Activated CD4-positive, alpha-beta T cell treated with anti-CD3 and anti-CD28 coated beads for 36 hours (primary cell): ENCODE measurements around the gene PTH. TPM values are rescaled to one million over a fixed set of nuclear protein-coding genes. Genes with fewer than 3 reads are reported as not detected.

Source experiments
- ATAC-seq: fragments of 200-7000 bp; cut with Tn5 transposase; one replicate; pipeline ENCODE4 v1.10.0; 2021; ENCODE audit warnings: mild to moderate bottlenecking, moderate library complexity
- CTCF ChIA-PET: fragments of 350-600 bp; sonication (Branson Sonifier 250); formaldehyde crosslinking; loops from one replicate; lab custom pipeline; 2021; ENCODE audit warnings: antibody characterized with exemption; lab: Charles Lee
- POLR2A ChIA-PET: fragments of 350-600 bp; sonication (Branson Sonifier 250); formaldehyde crosslinking; loops from one replicate; lab custom pipeline; 2021; ENCODE audit warnings: antibody characterized with exemption, inconsistent platforms; lab: Charles Lee
- DNase-seq: peaks from one replicate; pipeline ENCODE4 v3.0.0-alpha.2; 2020
- H3K27ac Mint-ChIP-seq: one replicate; pipeline ENCODE4 v1.8.0; 2021; ENCODE audit warnings: mixed read lengths
- H3K27me3 Mint-ChIP-seq: one replicate; pipeline ENCODE4 v1.8.0; 2021; ENCODE audit warnings: mixed read lengths
- H3K36me3 Mint-ChIP-seq: one replicate; pipeline ENCODE4 v1.8.0; 2021; ENCODE audit warnings: low read depth, mixed read lengths
- H3K4me1 Mint-ChIP-seq: one replicate; pipeline ENCODE4 v1.8.0; 2021; ENCODE audit warnings: mixed read lengths
- H3K4me3 Mint-ChIP-seq: one replicate; pipeline ENCODE4 v1.8.0; 2021; ENCODE audit warnings: mild to moderate bottlenecking, moderate library complexity, mixed read lengths
- H3K9me3 Mint-ChIP-seq: one replicate; pipeline ENCODE4 v1.8.0; 2021; ENCODE audit warnings: low read depth, mixed read lengths
- intact Hi-C, 2 experiments: fragments of 100-400 bp; cut with DNase I in 1 of 2; cut with micrococcal nuclease in 1 of 2; formaldehyde crosslinking; loops; one replicate each; pipeline versions ENCODE4 v1.14.2 to v1.15.1; 2022 to 2024; cut with DNase I, micrococcal nuclease
- total RNA-seq, 2 experiments: library from RNA; stranded (reverse); gene quantifications; one replicate each; pipeline ENCODE4 v1.2.3, GENCODE V29; 2021

Gene PTH
- total RNA-seq, 2 experiments from 2014 or later, result not detected

- ChIA-PET CTCF (no interaction called here), POLR2A (no interaction called here)
- H3K27ac Mint-ChIP-seq, result no peak overlapping the region
- ATAC-seq (no peak), DNase-seq (no peak)
- intact Hi-C loops, result loop anchor here in 1 of 2 experiments (10.0 kb wide), 1 partner anchor 1755 kb away; no protein-coding TSS in a partner anchor
- H3K4me1 Mint-ChIP-seq, result no peaks in the 10 kb centered on the region
- no peak overlapping the region for H3K4me3 Mint-ChIP-seq
- H3K27me3 Mint-ChIP-seq, result peaks cover 21% of the 10 kb centered on the region
- H3K9me3 Mint-ChIP-seq, result peaks cover 4% of the 10 kb centered on the region
- no peaks in the 10 kb centered on the region for H3K36me3 Mint-ChIP-seq
Measured at GRCh38 chr11:13479688-13480087, 16.1 kb downstream of the PTH start.

GRCh38 chr11:13475091-13475490 is 20.7 kb downstream of the PTH start:
- H3K4me1 Mint-ChIP-seq, result no peaks in the 10 kb centered on the region
- no peaks in the 10 kb centered on the region for H3K9me3 Mint-ChIP-seq
- POLR2A ChIA-PET, result no interaction called here
- CTCF ChIA-PET, result no interaction called here
- no peak for ATAC-seq
- no peak overlapping the region for H3K4me3 Mint-ChIP-seq
- H3K27me3 Mint-ChIP-seq, result peaks cover 15% of the 10 kb centered on the region
- H3K27ac Mint-ChIP-seq, result no peak overlapping the region
- no peaks in the 10 kb centered on the region for H3K36me3 Mint-ChIP-seq
- intact Hi-C loops, result no loop called here
- DNase-seq, result no peak

GRCh38 chr11:13473013-13473722 is 22.6 kb downstream of the PTH start:
- Mint-ChIP-seq H3K27me3 (peaks cover 6% of the 10 kb centered on the region), H3K27ac (no peak overlapping the region), H3K9me3 (no peaks in the 10 kb centered on the region), H3K36me3 (no peaks in the 10 kb centered on the region), H3K4me3 (no peak overlapping the region), H3K4me1 (no peaks in the 10 kb centered on the region)
- DNase-seq (no peak), ATAC-seq (no peak)
- intact Hi-C loops, result no loop called here
- POLR2A ChIA-PET, result no interaction called here
- CTCF ChIA-PET, result interaction anchor here (0.6 to 3.0 kb wide), 5 partner anchors 9 to 531 kb away, joined by 3 to 7 read pairs (median 4); no protein-coding TSS in a partner anchor

- intact Hi-C loops, result loop anchor here in 1 of 2 experiments (10.0 kb wide), 1 partner anchor 606 kb away; no protein-coding TSS in a partner anchor
- ATAC-seq (no peak), DNase-seq (no peak)
- ChIA-PET POLR2A (no interaction called here), CTCF (interaction anchor here (1.0 to 1.3 kb wide), 2 partner anchors 48 to 84 kb away, joined by 3 read pairs; no protein-coding TSS in a partner anchor)
- Mint-ChIP-seq H3K4me1 (peaks cover 9% of the 10 kb centered on the region), H3K9me3 (no peaks in the 10 kb centered on the region), H3K27me3 (peaks cover 6% of the 10 kb centered on the region), H3K36me3 (no peaks in the 10 kb centered on the region), H3K27ac (no peak overlapping the region), H3K4me3 (no peak overlapping the region)
Measured at GRCh38 chr11:13468750-13469149, 27.0 kb downstream of the PTH start.

GRCh38 chr11:13465909-13466371 is 29.9 kb downstream of the PTH start:
- POLR2A ChIA-PET, result no interaction called here
- intact Hi-C loops, result loop anchor here in 1 of 2 experiments (2.0 to 10.0 kb wide), 2 partner anchors 501 to 609 kb away; no protein-coding TSS in a partner anchor
- no peak for DNase-seq
- Mint-ChIP-seq H3K27ac (no peak overlapping the region), H3K4me3 (no peak overlapping the region), H3K4me1 (peaks cover 23% of the 10 kb centered on the region), H3K36me3 (no peaks in the 10 kb centered on the region), H3K27me3 (peaks cover 6% of the 10 kb centered on the region), H3K9me3 (no peaks in the 10 kb centered on the region)
- CTCF ChIA-PET, result interaction anchor here (0.5 to 2.0 kb wide), 10 partner anchors 11 to 940 kb away, joined by 3 to 6 read pairs (median 4); no protein-coding TSS in a partner anchor
- no peak for ATAC-seq

- intact Hi-C loops, result loop anchor here (1.0 to 10.0 kb wide), 8 partner anchors 72 to 789 kb away; partner anchors contain the start of genes BMAL1 (in 2 of the 2), FAR1 (in 2 of the 2) and TEAD1 (in 1 of the 2)
- H3K4me3 Mint-ChIP-seq, result peak overlapping the region; percentile 95
- DNase-seq (no peak), ATAC-seq (no peak)
- H3K4me1 Mint-ChIP-seq, result peaks cover 35% of the 10 kb centered on the region
- H3K9me3 Mint-ChIP-seq, result no peaks in the 10 kb centered on the region
- ChIA-PET CTCF (interaction anchor here (0.9 to 2.6 kb wide), 11 partner anchors 9 to 255 kb away, joined by 3 to 11 read pairs (median 4); no protein-coding TSS in a partner anchor), POLR2A (interaction anchor here (1.2 kb wide), 1 partner anchor 204 kb away, joined by 7 read pairs; the partner anchor contains the start of gene FAR1)
- peak overlapping the region; percentile 99 for H3K27ac Mint-ChIP-seq
- H3K27me3 Mint-ChIP-seq, result no peaks in the 10 kb centered on the region
- H3K36me3 Mint-ChIP-seq, result peaks cover 10% of the 10 kb centered on the region
Measured at GRCh38 chr11:13463779-13464290, 32.0 kb downstream of the PTH start.

- Mint-ChIP-seq H3K27ac (peak within 1 kb of the TSS; percentile 99), H3K27me3 (no peaks in the 10 kb centered on the region), H3K4me1 (peaks cover 40% of the 10 kb centered on the region), H3K4me3 (peak within 1 kb of the TSS; percentile 95), H3K9me3 (no peaks in the 10 kb centered on the region), H3K36me3 (peaks cover 10% of the 10 kb centered on the region)
- DNase-seq, result peak; percentile 96
- intact Hi-C loops, result loop anchor here (1.0 to 10.0 kb wide), 7 partner anchors 71 to 788 kb away; partner anchors contain the start of genes BMAL1 (in 2 of the 2), FAR1 (in 2 of the 2) and TEAD1 (in 1 of the 2)
- ChIA-PET POLR2A (interaction anchor here (0.6 to 1.2 kb wide), 3 partner anchors 18 to 205 kb away, joined by 4 to 7 read pairs (median 4); partner anchors contain the start of gene FAR1), CTCF (interaction anchor here (1.0 to 2.6 kb wide), 7 partner anchors 8 to 30 kb away, joined by 3 to 7 read pairs (median 4); no protein-coding TSS in a partner anchor)
- peak; percentile 99 for ATAC-seq
Measured at GRCh38 chr11:13462901-13463778, 32.7 kb downstream of the PTH start, which contains the start of gene BTBD10. TSS of gene BTBD10 (minus strand) at chr11:13463222. CDS start at chr11:13445124, 18,098 bp downstream.

- H3K9me3 Mint-ChIP-seq, result no peaks in the 10 kb centered on the region
- peaks cover 40% of the 10 kb centered on the region for H3K4me1 Mint-ChIP-seq
- ATAC-seq (peak; percentile 43), DNase-seq (peak; percentile 75)
- ChIA-PET POLR2A (interaction anchor here (0.6 to 1.2 kb wide), 3 partner anchors 17 to 206 kb away, joined by 4 to 7 read pairs (median 4); partner anchors contain the start of gene FAR1), CTCF (interaction anchor here (1.0 to 1.1 kb wide), 3 partner anchors 14 to 29 kb away, joined by 3 to 4 read pairs (median 3); no protein-coding TSS in a partner anchor)
- H3K4me3 Mint-ChIP-seq, result peak overlapping the region; percentile 95
- intact Hi-C loops, result loop anchor here (2.0 to 10.0 kb wide), 5 partner anchors 70 to 788 kb away; partner anchors contain the start of gene TEAD1 (in 1 of the 2)
- H3K27me3 Mint-ChIP-seq, result no peaks in the 10 kb centered on the region
- peak overlapping the region; percentile 99 for H3K27ac Mint-ChIP-seq
- H3K36me3 Mint-ChIP-seq, result peaks cover 10% of the 10 kb centered on the region
Measured at GRCh38 chr11:13462311-13462900, 33.4 kb downstream of the PTH start.

- DNase-seq, result no peak
- no peaks in the 10 kb centered on the region for H3K9me3 Mint-ChIP-seq
- H3K36me3 Mint-ChIP-seq, result peaks cover 10% of the 10 kb centered on the region
- POLR2A ChIA-PET, result interaction anchor here (0.7 kb wide), 1 partner anchor 632 kb away, joined by 3 read pairs; no protein-coding TSS in a partner anchor
- H3K27ac Mint-ChIP-seq, result no peak overlapping the region
- no peaks in the 10 kb centered on the region for H3K27me3 Mint-ChIP-seq
- intact Hi-C loops, result loop anchor here (5.0 to 10.0 kb wide), 3 partner anchors 69 to 614 kb away; no protein-coding TSS in a partner anchor
- peaks cover 40% of the 10 kb centered on the region for H3K4me1 Mint-ChIP-seq
- CTCF ChIA-PET, result interaction anchor here (1.1 kb wide), 1 partner anchor 13 kb away, joined by 3 read pairs; no protein-coding TSS in a partner anchor
- ATAC-seq, result no peak
- peak overlapping the region; percentile 95 for H3K4me3 Mint-ChIP-seq
Measured at GRCh38 chr11:13461291-13461690, 34.5 kb downstream of the PTH start.
